ENCODE results near the gene MPHOSPH9. TPM values are rescaled to one million over a fixed set of nuclear protein-coding genes. Genes with fewer than 3 reads are reported as not detected.
A peak's percentile ranks its signal among the peaks of the same experiment; 100 is the strongest.

The MPHOSPH9 gene
- total RNA-seq, 1 donor from 2014 or later, result 52.6 TPM

GRCh38 chr12:123142921-123143735 is 89.8 kb downstream of the MPHOSPH9 start:
- no peak for DNase-seq (ENCODE audit: low read depth)
- TF ChIP-seq CTCF (conservative IDR thresholded peaks at IDR 0.05; ENCODE audit: low read depth, low read length), result no peak
- H3K4me3 ChIP-seq (ENCODE audit: low read depth, low read length), result no peak overlapping the region

- DNase-seq (ENCODE audit: low read depth), result no peak
- no peak for TF ChIP-seq CTCF (conservative IDR thresholded peaks at IDR 0.05; ENCODE audit: low read depth, low read length)
Observed at GRCh38 chr12:123142518-123142840, 90.5 kb downstream of the MPHOSPH9 start.

GRCh38 chr12:123141615-123142517 is 91.1 kb downstream of the MPHOSPH9 start:
- TF ChIP-seq CTCF (conservative IDR thresholded peaks at IDR 0.05; ENCODE audit: low read depth, low read length), result no peak
- H3K4me3 ChIP-seq (ENCODE audit: low read depth, low read length), result peak overlapping the region; percentile 36
- peak; percentile 83 for DNase-seq (ENCODE audit: low read depth)

More at GRCh38 chr12:123142518-123142840, 90.5 kb downstream of the MPHOSPH9 start:
- no peak overlapping the region for H3K4me3 ChIP-seq (ENCODE audit: low read depth, low read length)

GRCh38 chr12:123140676-123141614 is 92.0 kb downstream of the MPHOSPH9 start:
- no peak for TF ChIP-seq CTCF (conservative IDR thresholded peaks at IDR 0.05; ENCODE audit: low read depth, low read length)
- peak overlapping the region; percentile 36 for H3K4me3 ChIP-seq (ENCODE audit: low read depth, low read length)
- DNase-seq (ENCODE audit: low read depth), result no peak

GRCh38 chr12:123139926-123140675 is 92.8 kb downstream of the MPHOSPH9 start:
- no peak for TF ChIP-seq CTCF (conservative IDR thresholded peaks at IDR 0.05; ENCODE audit: low read depth, low read length)
- no peak for DNase-seq (ENCODE audit: low read depth)
- H3K4me3 ChIP-seq (ENCODE audit: low read depth, low read length), result no peak overlapping the region

- H3K4me3 ChIP-seq (ENCODE audit: low read depth, low read length), result no peak overlapping the region
- no peak for DNase-seq (ENCODE audit: low read depth)
- TF ChIP-seq CTCF (conservative IDR thresholded peaks at IDR 0.05; ENCODE audit: low read depth, low read length), result no peak
Observed at GRCh38 chr12:123135688-123136087, 97.3 kb downstream of the MPHOSPH9 start.

All from epithelial cell of proximal tubule (primary cell).